Tibial artery (tissue), 4 donors: Measurements from ENCODE around the gene HCAR2.

ENCODE experiments used
- DNase-seq, 2 donors: peaks; one replicate each; pipeline ENCODE4 v3.0.0-alpha.2; 2019
- H3K27ac ChIP-seq, 2 donors: fragments of 200-600 bp; sonication (generic) in 1 of 2; 1 replicate in 1 of 2; 2 replicates in 1 of 2; pipeline ENCODE4 v1.5.1; 2018 to 2019; ENCODE audit warnings: mild to moderate bottlenecking in 1 of 2
- H3K27me3 ChIP-seq, 2 donors: fragments of 200-600 bp; sonication (generic) in 1 of 2; one replicate each; pipeline versions ENCODE4 v1.5.1 to v1.6.0; 2016 to 2019
- H3K36me3 ChIP-seq, 3 donors: fragments of 200-600 bp; sonication (generic) in 2 of 3; one replicate each; pipeline ENCODE4 v1.5.1; 2016 to 2019; ENCODE audit warnings: mild to moderate bottlenecking in 2 of 3
- H3K4me1 ChIP-seq, 4 donors: fragments of 200-600 bp; sonication (generic) in 2 of 4; 1 replicate in 3 of 4; 2 replicates in 1 of 4; pipeline ENCODE4 v1.5.1; 2016 to 2019
- H3K4me3 ChIP-seq, 2 donors: fragments of 200-600 bp; sonication (generic) in 1 of 2; 1 replicate in 1 of 2; 2 replicates in 1 of 2; pipeline ENCODE4 v1.5.1; 2018 to 2019; ENCODE audit warnings: mild to moderate bottlenecking in 2 of 2
- H3K9me3 ChIP-seq, 3 donors: fragments of 200-600 bp; sonication (generic) in 1 of 3; one replicate each; pipeline ENCODE4 v1.5.1; 2016 to 2019
- CTCF ChIP-seq, 2 experiments: fragments of 200-600 bp in 1 of 2; fragments of 450-650 bp in 1 of 2; IDR thresholded peaks; one replicate each; pipeline ENCODE4 v1.5.1; 2017 to 2019; ENCODE audit warnings: antibody characterized with exemption in 2 of 2, mild to moderate bottlenecking in 1 of 2, moderate library complexity in 1 of 2
- intact Hi-C: fragments of 100-400 bp; cut with DNase I; formaldehyde crosslinking; loops from one replicate; pipeline ENCODE4 v1.15.0; 2023; ENCODE audit warnings: low total_unique reads

The HCAR2 gene

GRCh38 chr12:122730215-122731014 lies 27.3 kb upstream of the HCAR2 start, which contains the start of gene HCAR1:
TSS of gene HCAR1 (minus strand) at chr12:122730844. CDS start at chr12:122730339, 505 bp downstream.
- H3K36me3 ChIP-seq, result no peaks in the 10 kb centered on the region
- H3K27me3 ChIP-seq, result peaks cover 0 to 4% of the 10 kb centered on the region in 2 donors
- DNase-seq, result peak in 1 of 2 donors; percentile 57
- intact Hi-C loops, result no loop called here
- H3K9me3 ChIP-seq, result no peaks in the 10 kb centered on the region
- H3K4me1 ChIP-seq, result peaks cover 0 to 3% (median 2%) of the 10 kb centered on the region in 4 donors
- H3K27ac ChIP-seq, result no peak within 1 kb of the TSS
- TF ChIP-seq CTCF (IDR thresholded peaks at IDR 0.05), result no peak
- H3K4me3 ChIP-seq, result peak within 1 kb of the TSS; percentile 41 to 46

GRCh38 chr12:122729583-122730214 lies 26.5 kb upstream of the HCAR2 start:
- Histone ChIP-seq H3K27me3 (peaks cover 0 to 4% of the 10 kb centered on the region in 2 donors), H3K27ac (no peak overlapping the region)
- intact Hi-C loops, result no loop called here

GRCh38 chr12:122726080-122726558 lies 23.0 kb upstream of the HCAR2 start:
- H3K4me1 ChIP-seq, result peaks cover 0 to 3% (median 2%) of the 10 kb centered on the region in 4 donors
- no peak for DNase-seq
- intact Hi-C loops, result no loop called here
- no peak overlapping the region for H3K27ac ChIP-seq
- H3K27me3 ChIP-seq, result peaks cover 0 to 4% of the 10 kb centered on the region in 2 donors
- H3K36me3 ChIP-seq, result no peaks in the 10 kb centered on the region
- no peak for TF ChIP-seq CTCF (IDR thresholded peaks at IDR 0.05)
- no peak overlapping the region for H3K4me3 ChIP-seq
- H3K9me3 ChIP-seq, result no peaks in the 10 kb centered on the region

More at GRCh38 chr12:122729583-122730214, 26.5 kb upstream of the HCAR2 start:
- H3K4me1 ChIP-seq, result peaks cover 0 to 3% (median 2%) of the 10 kb centered on the region in 4 donors
- no peak for TF ChIP-seq CTCF (IDR thresholded peaks at IDR 0.05)
- H3K9me3 ChIP-seq, result no peaks in the 10 kb centered on the region
- H3K4me3 ChIP-seq, result peak overlapping the region; percentile 41 to 46
- H3K36me3 ChIP-seq, result no peaks in the 10 kb centered on the region
- no peak for DNase-seq

GRCh38 chr12:122725452-122726079 lies 22.4 kb upstream of the HCAR2 start:
- H3K36me3 ChIP-seq, result no peaks in the 10 kb centered on the region
- no peak for TF ChIP-seq CTCF (IDR thresholded peaks at IDR 0.05)
- peaks cover 0 to 4% of the 10 kb centered on the region in 2 donors for H3K27me3 ChIP-seq
- H3K9me3 ChIP-seq, result no peaks in the 10 kb centered on the region
- no peak overlapping the region for H3K4me3 ChIP-seq
- intact Hi-C loops, result no loop called here
- DNase-seq, result no peak
- no peak overlapping the region for H3K27ac ChIP-seq
- H3K4me1 ChIP-seq, result peaks cover 0 to 3% (median 2%) of the 10 kb centered on the region in 4 donors

- Histone ChIP-seq H3K36me3 (no peaks in the 10 kb centered on the region), H3K4me1 (peaks cover 0 to 5% (median 0%) of the 10 kb centered on the region in 4 donors), H3K9me3 (no peaks in the 10 kb centered on the region), H3K27me3 (peaks cover 0 to 4% of the 10 kb centered on the region in 2 donors), H3K4me3 (no peak overlapping the region), H3K27ac (no peak overlapping the region)
- no peak for TF ChIP-seq CTCF (IDR thresholded peaks at IDR 0.05)
- DNase-seq, result no peak
- intact Hi-C loops, result no loop called here
These were observed 21.6 kb upstream of the HCAR2 start for GRCh38 chr12:122724641-122725243.
